SK-N-SH (cell line): ENCODE measurements around the gene RIN2. TPM values are rescaled to one million over a fixed set of nuclear protein-coding genes. Genes with fewer than 3 reads are reported as not detected.
A peak's percentile ranks its signal among the peaks of the same experiment; 100 is the strongest.
"Not testable (repeated sequence)": the region's sequence is repeated elsewhere in the genome, so short reads cannot be mapped to it uniquely, and the experiment has no call there.

Experiments used
- CTCF ChIA-PET: fragments of 300-600, 350-600 bp; formaldehyde crosslinking; extraction: SDS; loops from one replicate; lab custom pipeline; 2021; lab: Yijun Ruan, JAX
- POLR2A ChIA-PET: fragments of 350-600 bp; sonication (Branson Sonifier 250); formaldehyde crosslinking; extraction: SDS; loops from one replicate; lab custom pipeline; 2020; ENCODE audit warnings: antibody characterized with exemption, inconsistent platforms; lab: Yijun Ruan, JAX
- DNase-seq: peaks from one replicate; pipeline ENCODE4 v3.0.0; 2012
- H2AFZ ChIP-seq: fragments of 200-600 bp; sonication (generic); 2 replicates; pipeline ENCODE4 v1.8.1; 2016; ENCODE audit warnings: antibody characterized with exemption, mild to moderate bottlenecking, low read depth
- H3F3A ChIP-seq: fragments of 200-600 bp; sonication (generic); replicated peaks from 2 replicates; pipeline ENCODE3; 2016; ENCODE audit warnings: antibody characterized with exemption, mild to moderate bottlenecking; ENCODE audit not compliant: insufficient read depth
- H3K27ac ChIP-seq, 2 experiments: fragments of 200-500 bp in 1 of 2; fragments of 200-600 bp in 1 of 2; sonication (Bioruptor generic) in 1 of 2; sonication (generic), shearing (Covaris generic) in 1 of 2; 2 replicates each; pipeline versions ENCODE4 v1.5.1 to v1.6.1; 2014 to 2016; ENCODE audit warnings: low read depth in 2 of 2, inconsistent platforms in 1 of 2, low read length in 1 of 2, mild to moderate bottlenecking in 1 of 2, mixed read lengths in 1 of 2
- H3K27me3 ChIP-seq: fragments of 200-600 bp; sonication (generic), shearing (Covaris generic); 2 replicates; pipeline ENCODE4 v1.6.1; 2016; ENCODE audit warnings: mixed run types; ENCODE audit not compliant: insufficient read depth
- H3K36me3 ChIP-seq, 2 experiments: fragments of 200-500 bp in 1 of 2; fragments of 200-600 bp in 1 of 2; sonication (Bioruptor generic) in 1 of 2; sonication (generic) in 1 of 2; replicated peaks in 1 of 2; 2 replicates each; pipeline versions ENCODE3 to v1.5.1; 2014 to 2016; ENCODE audit warnings: low read length in 1 of 2, mild to moderate bottlenecking in 1 of 2; ENCODE audit not compliant: insufficient read depth in 2 of 2, control insufficient read depth in 1 of 2
- H3K4me1 ChIP-seq, 2 experiments: fragments of 200-500 bp in 1 of 2; fragments of 200-600 bp in 1 of 2; sonication (Bioruptor generic) in 1 of 2; sonication (generic), shearing (Covaris generic) in 1 of 2; 2 replicates each; pipeline versions ENCODE4 v1.5.1 to v1.6.1; 2014 to 2016; ENCODE audit warnings: low read depth in 1 of 2, low read length in 1 of 2, mixed run types in 1 of 2; ENCODE audit not compliant: insufficient read depth in 2 of 2, control insufficient read depth in 1 of 2
- H3K4me2 ChIP-seq: fragments of 200-600 bp; sonication (generic), shearing (Covaris generic); 2 replicates; pipeline ENCODE4 v1.6.1; 2017; ENCODE audit warnings: mixed run types
- H3K4me3 ChIP-seq, 2 experiments: fragments of 200-500 bp in 1 of 2; fragments of 200-600 bp in 1 of 2; sonication (Bioruptor generic) in 1 of 2; sonication (generic), shearing (Covaris generic) in 1 of 2; 2 replicates each; pipeline versions ENCODE4 v1.5.1 to v1.8.1; 2014 to 2016; ENCODE audit warnings: low read depth in 2 of 2, inconsistent platforms in 1 of 2, low read length in 1 of 2, mild to moderate bottlenecking in 1 of 2, mixed read lengths in 1 of 2, moderate library complexity in 1 of 2
- H3K79me2 ChIP-seq: fragments of 200-600 bp; sonication (generic); 2 replicates; pipeline ENCODE4 v1.8.1; 2017; ENCODE audit warnings: mild to moderate bottlenecking; ENCODE audit not compliant: insufficient read depth
- H3K9ac ChIP-seq: fragments of 200-600 bp; sonication (generic); 2 replicates; pipeline ENCODE4 v1.6.1; 2017; ENCODE audit warnings: mixed run types
- H3K9me2 ChIP-seq: fragments of 200-600 bp; sonication (generic); 2 replicates; pipeline ENCODE4 v1.6.1; 2017; ENCODE audit warnings: mixed run types
- H3K9me3 ChIP-seq: fragments of 200-600 bp; sonication (generic); 2 replicates; pipeline ENCODE4 v1.6.1; 2017; ENCODE audit warnings: mixed run types, mild to moderate bottlenecking, moderate library complexity
- H4K20me1 ChIP-seq: fragments of 200-600 bp; sonication (generic); 2 replicates; pipeline ENCODE4 v1.6.1; 2017; ENCODE audit warnings: mild to moderate bottlenecking, mixed run types; ENCODE audit not compliant: insufficient read depth
- ELF1 ChIP-seq: IDR thresholded peaks from 2 replicates; pipeline ENCODE4 v1.4.0; 2012
- GABPA ChIP-seq: IDR thresholded peaks from 2 replicates; pipeline ENCODE4 v1.4.0; 2012; ENCODE audit warnings: low read depth, mild to moderate bottlenecking
- GATA2 ChIP-seq: sonication (generic); formaldehyde crosslinking; IDR thresholded peaks from 2 replicates; pipeline ENCODE4 v1.5.0; 2020; ENCODE audit warnings: mild to moderate bottlenecking, missing genetic modification reagents
- MEF2A ChIP-seq: IDR thresholded peaks from 2 replicates; pipeline ENCODE4 v1.4.0; 2012; ENCODE audit warnings: low read depth, borderline replicate concordance
- NRF1 ChIP-seq: IDR thresholded peaks from 2 replicates; pipeline ENCODE4 v1.6.1; 2012; ENCODE audit warnings: low read depth, mild to moderate bottlenecking, low read length
- POLR2AphosphoS5 ChIP-seq: IDR thresholded peaks from 2 replicates; pipeline ENCODE4 v1.6.1; 2012; ENCODE audit warnings: low read depth, low read length
- WGBS: methylation state at CpG from one replicate; pipeline ENCODE4 v1.1.6; 2017; ENCODE audit warnings: low lambda C conversion rate; 5-methylcytosine and 5-hydroxymethylcytosine counted together
- polyA plus RNA-seq, 3 experiments: library from polyadenylated mRNA; depleted of rRNA; stranded (reverse); fragments of >200 nt; gene quantifications; 2 replicates each; pipeline ENCODE4 v1.2.3, GENCODE V29; 2012
- TF ChIP-seq, protein P1 (sequence below): fragments of 200-600 bp; sonication (generic); IDR thresholded peaks from 2 replicates; pipeline ENCODE4 v1.6.1; 2017; ENCODE audit warnings: antibody characterized with exemption, mild to moderate bottlenecking, moderate library complexity
- TF ChIP-seq, protein P2 (sequence below): fragments of 150-350 bp; IDR thresholded peaks from 2 replicates; pipeline ENCODE4 v1.6.1; 2017; ENCODE audit warnings: antibody characterized with exemption, low read length, low read depth, borderline replicate concordance
- TF ChIP-seq, protein P3 (sequence below): IDR thresholded peaks from 2 replicates; pipeline ENCODE4 v1.4.0; 2012; ENCODE audit warnings: low read depth

The RIN2 gene
- polyA plus RNA-seq, 1 of the 3 experiments (the other 2 are of a cell fraction), result 6.8 TPM

DNA sequence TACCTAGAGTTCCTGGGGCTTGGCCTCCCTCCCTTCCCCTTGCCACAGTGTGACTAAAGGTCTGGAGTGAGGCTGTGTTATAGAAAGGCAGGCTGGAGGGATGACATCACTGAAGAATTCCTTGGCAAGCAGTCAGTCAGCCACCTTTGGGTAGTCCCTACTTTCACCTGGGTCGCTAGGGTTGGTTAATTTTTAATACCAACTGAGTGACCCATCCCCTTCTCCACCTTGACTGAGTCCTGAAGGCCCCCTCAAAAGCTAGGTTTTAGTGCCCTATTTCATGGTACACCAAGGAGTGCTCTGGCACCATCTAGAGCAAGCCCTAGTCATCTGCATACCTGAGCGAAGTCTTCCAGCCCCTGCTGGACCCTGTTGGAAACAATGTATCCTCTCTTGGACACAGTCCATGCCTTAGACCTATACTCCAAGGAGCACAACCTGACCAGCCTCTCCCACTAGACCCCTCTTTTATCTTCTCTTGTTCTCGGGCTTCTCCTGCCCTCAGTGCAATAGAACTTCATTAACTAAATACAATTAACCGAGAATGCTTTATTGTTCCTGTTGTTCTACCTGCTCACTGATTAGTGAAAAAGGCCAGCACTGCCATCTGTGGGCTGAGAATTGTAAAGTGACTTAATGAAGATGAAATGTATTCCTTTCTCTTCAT lies 44.6 kb downstream of the RIN2 start:
- Histone ChIP-seq H2AFZ (no peak overlapping the region), H3K4me2 (no peak overlapping the region), H3K9ac (no peak overlapping the region), H3K27ac (no peak overlapping the region), H3K9me2 (no peaks in the 10 kb centered on the region), H3K27me3 (no peaks in the 10 kb centered on the region), H3K9me3 (no peaks in the 10 kb centered on the region), H3K4me1 (peaks cover 12 to 13% of the 10 kb centered on the region in 2 experiments; a peak in 3 of 4 replicates), H3K36me3 (peaks cover 8 to 28% of the 10 kb centered on the region in 2 experiments), H3K4me3 (no peak overlapping the region), H3K79me2 (no peaks in the 10 kb centered on the region), H3F3A (peaks cover 5% of the 10 kb centered on the region), H4K20me1 (no peaks in the 10 kb centered on the region)
- 85% methylated on average over 4 of the region's 4 CpGs for WGBS
- CTCF ChIA-PET, result no interaction called here
- DNase-seq, result no peak
- POLR2A ChIA-PET, result no interaction called here
- TF ChIP-seq, protein P1, sequence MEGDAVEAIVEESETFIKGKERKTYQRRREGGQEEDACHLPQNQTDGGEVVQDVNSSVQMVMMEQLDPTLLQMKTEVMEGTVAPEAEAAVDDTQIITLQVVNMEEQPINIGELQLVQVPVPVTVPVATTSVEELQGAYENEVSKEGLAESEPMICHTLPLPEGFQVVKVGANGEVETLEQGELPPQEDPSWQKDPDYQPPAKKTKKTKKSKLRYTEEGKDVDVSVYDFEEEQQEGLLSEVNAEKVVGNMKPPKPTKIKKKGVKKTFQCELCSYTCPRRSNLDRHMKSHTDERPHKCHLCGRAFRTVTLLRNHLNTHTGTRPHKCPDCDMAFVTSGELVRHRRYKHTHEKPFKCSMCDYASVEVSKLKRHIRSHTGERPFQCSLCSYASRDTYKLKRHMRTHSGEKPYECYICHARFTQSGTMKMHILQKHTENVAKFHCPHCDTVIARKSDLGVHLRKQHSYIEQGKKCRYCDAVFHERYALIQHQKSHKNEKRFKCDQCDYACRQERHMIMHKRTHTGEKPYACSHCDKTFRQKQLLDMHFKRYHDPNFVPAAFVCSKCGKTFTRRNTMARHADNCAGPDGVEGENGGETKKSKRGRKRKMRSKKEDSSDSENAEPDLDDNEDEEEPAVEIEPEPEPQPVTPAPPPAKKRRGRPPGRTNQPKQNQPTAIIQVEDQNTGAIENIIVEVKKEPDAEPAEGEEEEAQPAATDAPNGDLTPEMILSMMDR, result peak; percentile 21; the same call in 1 of the 2 replicates
- TF ChIP-seq, protein P2, sequence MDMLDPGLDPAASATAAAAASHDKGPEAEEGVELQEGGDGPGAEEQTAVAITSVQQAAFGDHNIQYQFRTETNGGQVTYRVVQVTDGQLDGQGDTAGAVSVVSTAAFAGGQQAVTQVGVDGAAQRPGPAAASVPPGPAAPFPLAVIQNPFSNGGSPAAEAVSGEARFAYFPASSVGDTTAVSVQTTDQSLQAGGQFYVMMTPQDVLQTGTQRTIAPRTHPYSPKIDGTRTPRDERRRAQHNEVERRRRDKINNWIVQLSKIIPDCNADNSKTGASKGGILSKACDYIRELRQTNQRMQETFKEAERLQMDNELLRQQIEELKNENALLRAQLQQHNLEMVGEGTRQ, result no peak
- TF ChIP-seq ELF1, result no peak

DNA sequence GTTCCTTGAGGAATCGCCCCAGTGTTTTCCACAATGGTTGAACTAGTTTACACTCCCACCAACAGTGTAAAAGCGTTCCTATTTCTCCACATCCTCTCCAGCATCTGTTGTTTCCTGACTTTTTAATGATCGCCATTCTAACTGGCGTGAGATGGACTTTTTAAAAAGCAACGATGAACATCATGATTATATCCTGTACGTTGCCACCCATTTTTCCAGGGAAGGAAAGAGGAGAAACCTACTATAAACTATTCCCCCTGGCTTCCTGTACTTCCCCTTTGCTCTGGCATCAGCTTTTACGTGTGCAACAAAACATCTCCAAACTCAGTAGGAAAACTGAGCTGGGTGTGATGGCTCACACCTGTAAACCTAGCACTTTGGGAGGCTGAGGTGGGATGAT lies 48.2 kb downstream of the RIN2 start:
- CTCF ChIA-PET, result interaction anchor here (0.7 to 1.7 kb wide), 4 partner anchors 9 to 23 kb away, joined by 3 to 5 read pairs (median 4); no protein-coding TSS in a partner anchor
- H3K4me3 ChIP-seq, H3K9me2 ChIP-seq, POLR2A ChIA-PET, DNase-seq, H4K20me1 ChIP-seq, H2AFZ ChIP-seq, H3K9ac ChIP-seq, H3K27me3 ChIP-seq, H3K4me2 ChIP-seq, H3K9me3 ChIP-seq, H3F3A ChIP-seq, H3K79me2 ChIP-seq: not testable (repeated sequence)
- WGBS, result 92% methylated on average over 7 of the region's 7 CpGs
- Histone ChIP-seq H3K4me1 (peaks cover 18 to 19% of the 10 kb centered on the region in 2 experiments; a peak in 3 of 4 replicates), H3K27ac (peak overlapping the region in 1 of 2 experiments; percentile 72; a peak in 1 of 4 replicates), H3K36me3 (peaks cover 3 to 23% of the 10 kb centered on the region in 2 experiments)

DNA sequence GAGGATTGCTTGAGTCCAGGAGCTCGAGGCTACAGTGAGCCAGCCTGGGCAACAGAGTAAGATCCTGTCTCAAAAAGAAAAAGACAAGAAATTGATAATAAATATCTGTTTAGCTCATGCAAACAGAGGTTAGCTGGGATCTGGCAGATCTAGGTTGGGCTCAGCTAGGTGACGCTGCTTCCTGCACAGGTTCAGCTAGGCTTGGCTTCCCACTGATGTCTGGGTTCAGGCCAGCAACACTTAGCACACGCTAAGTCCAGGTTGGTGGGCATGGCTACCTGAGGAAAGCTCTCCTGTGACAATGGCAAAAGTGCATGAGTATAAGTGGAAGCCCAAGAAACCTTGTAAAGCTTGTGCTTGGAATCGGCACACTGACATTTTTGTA lies 48.7 kb downstream of the RIN2 start:
- Histone ChIP-seq H3F3A (peaks cover 6% of the 10 kb centered on the region), H4K20me1 (no peaks in the 10 kb centered on the region), H3K79me2 (no peaks in the 10 kb centered on the region), H3K27ac (peak overlapping the region in 1 of 2 experiments; percentile 72; a peak in 1 of 4 replicates), H3K9me3 (no peaks in the 10 kb centered on the region), H3K4me2 (peak overlapping the region; percentile 46), H3K27me3 (no peaks in the 10 kb centered on the region), H3K4me1 (peaks cover 18 to 19% of the 10 kb centered on the region in 2 experiments; a peak in 3 of 4 replicates), H2AFZ (no peak overlapping the region), H3K9me2 (no peaks in the 10 kb centered on the region), H3K36me3 (peaks cover 2 to 20% of the 10 kb centered on the region in 2 experiments), H3K9ac (no peak overlapping the region), H3K4me3 (no peak overlapping the region)
- ChIA-PET CTCF (interaction anchor here (0.6 to 1.7 kb wide), 6 partner anchors 8 to 431 kb away, joined by 3 to 5 read pairs (median 3); no protein-coding TSS in a partner anchor), POLR2A (no interaction called here)
- TF ChIP-seq GATA2 (CRISPR knock-in tag) (no peak), MEF2A (no peak), POLR2AphosphoS5 (no peak), NRF1 (no peak), GABPA (no peak)
- TF ChIP-seq, protein P3, sequence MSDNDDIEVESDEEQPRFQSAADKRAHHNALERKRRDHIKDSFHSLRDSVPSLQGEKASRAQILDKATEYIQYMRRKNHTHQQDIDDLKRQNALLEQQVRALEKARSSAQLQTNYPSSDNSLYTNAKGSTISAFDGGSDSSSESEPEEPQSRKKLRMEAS, result no peak
- WGBS, result 63% methylated on average over 4 of the region's 4 CpGs
- DNase-seq, result no peak
